Measurements from ENCODE around the gene SEMA3E.

- TF ChIP-seq POLR2A (IDR thresholded peaks at IDR 0.05) (no peak), POLR2AphosphoS5 (IDR thresholded peaks at IDR 0.05) (no peak)
- TF ChIP-seq, protein P1, sequence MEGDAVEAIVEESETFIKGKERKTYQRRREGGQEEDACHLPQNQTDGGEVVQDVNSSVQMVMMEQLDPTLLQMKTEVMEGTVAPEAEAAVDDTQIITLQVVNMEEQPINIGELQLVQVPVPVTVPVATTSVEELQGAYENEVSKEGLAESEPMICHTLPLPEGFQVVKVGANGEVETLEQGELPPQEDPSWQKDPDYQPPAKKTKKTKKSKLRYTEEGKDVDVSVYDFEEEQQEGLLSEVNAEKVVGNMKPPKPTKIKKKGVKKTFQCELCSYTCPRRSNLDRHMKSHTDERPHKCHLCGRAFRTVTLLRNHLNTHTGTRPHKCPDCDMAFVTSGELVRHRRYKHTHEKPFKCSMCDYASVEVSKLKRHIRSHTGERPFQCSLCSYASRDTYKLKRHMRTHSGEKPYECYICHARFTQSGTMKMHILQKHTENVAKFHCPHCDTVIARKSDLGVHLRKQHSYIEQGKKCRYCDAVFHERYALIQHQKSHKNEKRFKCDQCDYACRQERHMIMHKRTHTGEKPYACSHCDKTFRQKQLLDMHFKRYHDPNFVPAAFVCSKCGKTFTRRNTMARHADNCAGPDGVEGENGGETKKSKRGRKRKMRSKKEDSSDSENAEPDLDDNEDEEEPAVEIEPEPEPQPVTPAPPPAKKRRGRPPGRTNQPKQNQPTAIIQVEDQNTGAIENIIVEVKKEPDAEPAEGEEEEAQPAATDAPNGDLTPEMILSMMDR (IDR thresholded peaks at IDR 0.05): no peak
Measured at GRCh38 chr7:83579740-83580139, 69.2 kb downstream of the SEMA3E start.
